Activated CD4-positive, alpha-beta memory T cell treated with anti-CD3 and anti-CD28 coated beads for 36 hours (primary cell): Measurements from ENCODE around the gene CD83. TPM values are rescaled to one million over a fixed set of nuclear protein-coding genes. Genes with fewer than 3 reads are reported as not detected.

ENCODE experiments used
- CTCF ChIA-PET: fragments of 350-600 bp; sonication (Branson Sonifier 250); formaldehyde crosslinking; loops from one replicate; lab custom pipeline; 2021; ENCODE audit warnings: antibody characterized with exemption, inconsistent platforms; lab: Charles Lee
- POLR2A ChIA-PET: fragments of 350-600 bp; sonication (Branson Sonifier 250); formaldehyde crosslinking; loops from one replicate; lab custom pipeline; 2021; ENCODE audit warnings: antibody characterized with exemption; lab: Charles Lee
- DNase-seq: peaks from one replicate; pipeline ENCODE4 v3.0.0-alpha.2; 2020
- H3K27ac Mint-ChIP-seq: one replicate; pipeline ENCODE4 v1.8.0; 2021; ENCODE audit warnings: mixed read lengths
- H3K27me3 Mint-ChIP-seq: one replicate; pipeline ENCODE4 v1.8.0; 2021; ENCODE audit warnings: mixed read lengths
- H3K36me3 Mint-ChIP-seq: one replicate; pipeline ENCODE4 v1.8.0; 2021; ENCODE audit warnings: mixed read lengths
- H3K4me1 Mint-ChIP-seq: one replicate; pipeline ENCODE4 v1.8.0; 2021; ENCODE audit warnings: low read depth, mixed read lengths
- H3K4me3 Mint-ChIP-seq: one replicate; pipeline ENCODE4 v1.8.0; 2021; ENCODE audit warnings: mild to moderate bottlenecking, mixed read lengths
- H3K9me3 Mint-ChIP-seq: one replicate; pipeline ENCODE4 v1.8.0; 2021; ENCODE audit warnings: mixed read lengths
- intact Hi-C: fragments of 100-400 bp; cut with micrococcal nuclease; formaldehyde crosslinking; loops from one replicate; pipeline ENCODE4 v1.15.1; 2023
- total RNA-seq, 2 experiments: library from RNA; stranded (reverse); gene quantifications; one replicate each; pipeline ENCODE4 v1.2.3, GENCODE V29; 2021

CD83 gene
- total RNA-seq, 2 experiments from 2014 or later: 21.8 to 23.0 TPM

- Mint-ChIP-seq H3K27ac (no peak overlapping the region), H3K27me3 (no peaks in the 10 kb centered on the region)
These were observed 58.9 kb downstream of the CD83 start for GRCh38 chr6:14176429-14176828.

DNA sequence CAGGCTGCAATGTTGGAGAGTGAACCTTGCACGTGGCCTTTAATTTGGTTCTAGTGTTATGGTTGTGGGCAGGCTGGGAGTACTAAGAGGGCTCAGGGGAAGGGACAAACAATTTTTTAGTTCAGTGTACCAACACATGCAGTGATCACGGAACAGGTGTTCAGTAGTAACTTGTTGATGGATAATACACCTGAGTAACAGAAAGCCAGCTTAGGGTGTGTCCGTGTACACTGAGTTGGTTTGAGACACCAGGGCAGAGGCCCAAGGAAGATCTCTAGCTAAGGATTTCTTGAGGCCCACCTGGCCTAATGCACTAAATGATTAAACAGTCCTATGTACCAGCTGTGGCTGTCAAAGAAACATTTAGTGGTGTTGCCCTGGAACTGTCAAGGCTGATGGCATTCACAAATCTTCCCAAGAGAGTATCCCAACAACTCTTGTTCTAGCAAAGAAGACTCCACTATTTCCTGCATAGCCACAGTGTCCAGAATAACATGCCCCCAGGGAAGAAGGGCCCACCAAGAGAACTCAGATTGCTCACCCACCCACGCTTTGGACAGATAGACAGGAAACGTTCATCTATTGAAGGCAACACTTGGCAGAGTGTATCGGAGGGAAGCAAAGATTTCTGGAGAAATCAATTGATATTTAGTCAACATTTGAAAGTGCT is 60.0 kb downstream of the CD83 start:
- intact Hi-C loops: no loop called here
- H3K27ac Mint-ChIP-seq: no peak overlapping the region
- H3K36me3 Mint-ChIP-seq: peaks cover 2% of the 10 kb centered on the region
- H3K27me3 Mint-ChIP-seq: no peaks in the 10 kb centered on the region
- DNase-seq: no peak
- CTCF ChIA-PET: no interaction called here
- H3K4me3 Mint-ChIP-seq: no peak overlapping the region
- H3K9me3 Mint-ChIP-seq: no peaks in the 10 kb centered on the region
- H3K4me1 Mint-ChIP-seq: peaks cover 13% of the 10 kb centered on the region
- POLR2A ChIA-PET: no interaction called here

More at GRCh38 chr6:14176429-14176828, 58.9 kb downstream of the CD83 start:
- intact Hi-C loops: no loop called here
- Mint-ChIP-seq H3K4me1 (peaks cover 13% of the 10 kb centered on the region), H3K4me3 (no peak overlapping the region), H3K36me3 (peaks cover 4% of the 10 kb centered on the region), H3K9me3 (peaks cover 4% of the 10 kb centered on the region)
- ChIA-PET CTCF (no interaction called here), POLR2A (no interaction called here)
- no peak for DNase-seq

- Mint-ChIP-seq H3K4me1 (peaks cover 13% of the 10 kb centered on the region), H3K36me3 (peaks cover 2% of the 10 kb centered on the region), H3K27me3 (no peaks in the 10 kb centered on the region), H3K9me3 (no peaks in the 10 kb centered on the region), H3K4me3 (no peak overlapping the region), H3K27ac (no peak overlapping the region)
- intact Hi-C loops: no loop called here
- CTCF ChIA-PET: no interaction called here
- POLR2A ChIA-PET: no interaction called here
- no peak for DNase-seq
These were observed 60.5 kb downstream of the CD83 start for GRCh38 chr6:14178083-14178445.

DNA sequence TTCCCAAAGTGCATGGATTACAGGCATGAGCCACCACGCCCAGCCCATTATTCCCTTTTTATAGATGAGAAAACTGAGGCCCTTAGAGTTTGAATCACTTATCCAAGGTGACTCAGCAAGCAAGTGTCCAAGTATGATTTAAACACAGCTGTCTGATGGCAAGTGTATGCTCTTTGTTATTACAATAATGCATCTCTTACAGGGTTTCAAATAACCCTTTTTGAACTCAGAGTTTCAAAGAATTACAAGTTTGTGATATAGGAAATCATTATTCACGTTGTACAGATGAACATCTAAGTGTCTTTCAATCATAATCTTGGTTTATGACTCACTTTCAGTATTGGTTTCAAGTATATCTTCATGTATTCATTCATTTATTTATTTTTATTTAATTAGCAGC is 63.0 kb downstream of the CD83 start:
- intact Hi-C loops: no loop called here
- no peak for DNase-seq
- H3K27me3 Mint-ChIP-seq: no peaks in the 10 kb centered on the region
- ChIA-PET CTCF (no interaction called here), POLR2A (interaction anchor here (0.7 kb wide), 1 partner anchor 37 kb away, joined by 3 read pairs; no protein-coding TSS in a partner anchor)
- no peak overlapping the region for H3K27ac Mint-ChIP-seq
- no peaks in the 10 kb centered on the region for H3K9me3 Mint-ChIP-seq
- peaks cover 9% of the 10 kb centered on the region for H3K4me1 Mint-ChIP-seq
- H3K4me3 Mint-ChIP-seq: no peak overlapping the region
- no peaks in the 10 kb centered on the region for H3K36me3 Mint-ChIP-seq

DNA sequence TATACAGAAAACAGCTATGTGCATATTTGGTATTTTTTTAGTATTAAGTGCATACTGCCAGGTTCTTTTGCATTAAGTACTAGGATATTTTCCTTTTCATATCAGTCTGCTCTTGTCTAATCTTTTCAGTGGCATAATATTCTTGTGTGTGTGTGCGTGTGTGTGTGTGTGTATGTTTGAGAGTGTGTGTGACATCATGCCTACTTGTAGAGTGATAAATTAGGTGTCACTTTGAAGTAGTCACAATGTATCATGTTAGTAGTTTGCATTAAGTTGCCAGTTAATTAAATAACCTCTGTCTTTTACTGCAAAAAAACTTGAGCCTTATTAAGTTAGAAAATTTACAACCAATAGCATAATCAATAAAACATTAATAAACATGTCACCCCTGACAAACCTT is 65.3 kb downstream of the CD83 start:
- ChIA-PET CTCF (no interaction called here), POLR2A (no interaction called here)
- no peak for DNase-seq
- Mint-ChIP-seq H3K9me3 (no peaks in the 10 kb centered on the region), H3K4me1 (peaks cover 9% of the 10 kb centered on the region), H3K36me3 (no peaks in the 10 kb centered on the region), H3K4me3 (no peak overlapping the region), H3K27me3 (no peaks in the 10 kb centered on the region), H3K27ac (no peak overlapping the region)
- intact Hi-C loops: no loop called here

Other genes with a start within 250 kb of the CD83 start
- not detected for gene RNF182, start 192.8 kb upstream of the CD83 start, total RNA-seq